Stomach (tissue), 4 donors: ENCODE data around the gene SLC38A5.

Experiments
- EP300 ChIP-seq: sonication (generic); formaldehyde crosslinking; IDR thresholded peaks from one replicate; pipeline ENCODE4 v1.6.1; 2017; ENCODE audit warnings: antibody characterized with exemption
- TF ChIP-seq, protein P1 (sequence below), 7 experiments: fragments of 450-650 bp in 4 of 7; fragments of 200-600 bp in 3 of 7; sonication (generic) in 3 of 7; IDR thresholded peaks; one replicate each; pipeline ENCODE4 v1.5.1; 2016 to 2019; ENCODE audit warnings: antibody characterized with exemption in 7 of 7, control low read depth in 2 of 7, mild to moderate bottlenecking in 1 of 7

- TF ChIP-seq, protein P1, sequence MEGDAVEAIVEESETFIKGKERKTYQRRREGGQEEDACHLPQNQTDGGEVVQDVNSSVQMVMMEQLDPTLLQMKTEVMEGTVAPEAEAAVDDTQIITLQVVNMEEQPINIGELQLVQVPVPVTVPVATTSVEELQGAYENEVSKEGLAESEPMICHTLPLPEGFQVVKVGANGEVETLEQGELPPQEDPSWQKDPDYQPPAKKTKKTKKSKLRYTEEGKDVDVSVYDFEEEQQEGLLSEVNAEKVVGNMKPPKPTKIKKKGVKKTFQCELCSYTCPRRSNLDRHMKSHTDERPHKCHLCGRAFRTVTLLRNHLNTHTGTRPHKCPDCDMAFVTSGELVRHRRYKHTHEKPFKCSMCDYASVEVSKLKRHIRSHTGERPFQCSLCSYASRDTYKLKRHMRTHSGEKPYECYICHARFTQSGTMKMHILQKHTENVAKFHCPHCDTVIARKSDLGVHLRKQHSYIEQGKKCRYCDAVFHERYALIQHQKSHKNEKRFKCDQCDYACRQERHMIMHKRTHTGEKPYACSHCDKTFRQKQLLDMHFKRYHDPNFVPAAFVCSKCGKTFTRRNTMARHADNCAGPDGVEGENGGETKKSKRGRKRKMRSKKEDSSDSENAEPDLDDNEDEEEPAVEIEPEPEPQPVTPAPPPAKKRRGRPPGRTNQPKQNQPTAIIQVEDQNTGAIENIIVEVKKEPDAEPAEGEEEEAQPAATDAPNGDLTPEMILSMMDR (IDR thresholded peaks at IDR 0.05) = no peak
- no peak for TF ChIP-seq EP300
Observed at GRCh38 chrX:48492293-48492910, 22.3 kb upstream of the SLC38A5 start.
